IMR-90 (cell line): Measurements from ENCODE around the gene CHMP6. TPM values are rescaled to one million over a fixed set of nuclear protein-coding genes. Genes with fewer than 3 reads are reported as not detected.

Experiments
- ATAC-seq: fragments of 200-7000 bp; cut with Tn5 transposase; 2 replicates; pipeline ENCODE4 v1.9.1; 2020; ENCODE audit warnings: low read depth, mild to moderate bottlenecking, moderate library complexity
- BruUV-seq: library from RNA; stranded (reverse); fragments of 400-500 nt; replicated peaks from 2 replicates; lab custom pipeline; 2021; lab: Mats Ljungman, UMichigan
- CTCF ChIA-PET: fragments of 300-600 bp; formaldehyde crosslinking; extraction: SDS; loops from one replicate; lab custom pipeline; 2021; ENCODE audit warnings: antibody characterized with exemption; lab: Yijun Ruan, JAX
- POLR2A ChIA-PET: fragments of 300-600 bp; sonication (Branson Sonifier 250); formaldehyde crosslinking; loops from one replicate; lab custom pipeline; 2022; ENCODE audit warnings: antibody characterized with exemption; ENCODE audit not compliant: unreplicated experiment; lab: Charles Lee
- DNase-seq: peaks from one replicate; pipeline ENCODE4 v3.0.0; 2013
- H2AFZ ChIP-seq: replicated peaks from 2 replicates; pipeline ENCODE3; 2013; ENCODE audit warnings: low read length, mild to moderate bottlenecking; ENCODE audit not compliant: poor library complexity
- H2AK5ac ChIP-seq: 2 replicates; pipeline ENCODE4 v1.6.1; 2013; ENCODE audit warnings: low read depth, low read length, inconsistent platforms
- H2AK9ac ChIP-seq: replicated peaks from 2 replicates; pipeline ENCODE3; 2013; ENCODE audit warnings: mild to moderate bottlenecking, low read depth, low read length, moderate library complexity; ENCODE audit not compliant: poor library complexity
- H2BK120ac ChIP-seq: 2 replicates; pipeline ENCODE4 v1.6.1; 2013; ENCODE audit warnings: low read depth, low read length, inconsistent platforms
- H2BK15ac ChIP-seq: 3 replicates; pipeline ENCODE4 v1.6.1; 2013; ENCODE audit warnings: low read depth, low read length, inconsistent platforms
- H2BK20ac ChIP-seq: 2 replicates; pipeline ENCODE4 v1.6.1; 2013; ENCODE audit warnings: low read depth, mild to moderate bottlenecking, inconsistent platforms, low read length, moderate library complexity
- H2BK5ac ChIP-seq: 2 replicates; pipeline ENCODE4 v1.6.1; 2013; ENCODE audit warnings: mild to moderate bottlenecking, low read depth, low read length, inconsistent platforms; ENCODE audit not compliant: poor library complexity, severe bottlenecking
- H3K14ac ChIP-seq: replicated peaks from 2 replicates; pipeline ENCODE4 v1.6.1; 2013; ENCODE audit warnings: low read depth, low read length, inconsistent platforms
- H3K18ac ChIP-seq: 2 replicates; pipeline ENCODE4 v1.6.1; 2013; ENCODE audit warnings: low read depth, low read length, control low read depth
- H3K23ac ChIP-seq: 2 replicates; pipeline ENCODE4 v1.6.1; 2013; ENCODE audit warnings: low read depth, low read length, inconsistent platforms
- H3K27ac ChIP-seq: 2 replicates; pipeline ENCODE4 v1.5.1; 2013; ENCODE audit warnings: mild to moderate bottlenecking, control low read depth, low read length; ENCODE audit not compliant: insufficient read depth
- H3K27me3 ChIP-seq: 2 replicates; pipeline ENCODE4 v1.6.1; 2013; ENCODE audit warnings: low read length; ENCODE audit not compliant: control insufficient read depth, insufficient read depth
- H3K36me3 ChIP-seq: 2 replicates; pipeline ENCODE4 v1.6.1; 2013; ENCODE audit warnings: low read length, mixed read lengths; ENCODE audit not compliant: control insufficient read depth, insufficient read depth
- H3K4ac ChIP-seq: 2 replicates; pipeline ENCODE4 v1.6.1; 2013; ENCODE audit warnings: low read depth, low read length, inconsistent platforms
- H3K4me1 ChIP-seq: 2 replicates; pipeline ENCODE4 v1.6.1; 2013; ENCODE audit warnings: low read length, mixed read lengths; ENCODE audit not compliant: control insufficient read depth, insufficient read depth
- H3K4me2 ChIP-seq: 2 replicates; pipeline ENCODE4 v1.6.1; 2013; ENCODE audit warnings: low read depth, mild to moderate bottlenecking, control low read depth, low read length, moderate library complexity
- H3K4me3 ChIP-seq: 2 replicates; pipeline ENCODE4 v1.5.1; 2013; ENCODE audit warnings: low read depth, mild to moderate bottlenecking, control low read depth, low read length, moderate library complexity; ENCODE audit not compliant: insufficient read depth
- H3K56ac ChIP-seq: 2 replicates; pipeline ENCODE4 v1.6.1; 2013; ENCODE audit warnings: low read length, inconsistent platforms; ENCODE audit not compliant: insufficient read depth; ENCODE audit errors: extremely low read depth
- H3K79me1 ChIP-seq, 2 experiments: 2 replicates each; pipeline ENCODE4 v1.6.1; 2013; ENCODE audit warnings: low read length in 2 of 2, inconsistent platforms in 1 of 2, low read depth in 1 of 2
- H3K9ac ChIP-seq: 2 replicates; pipeline ENCODE4 v1.6.1; 2013; ENCODE audit warnings: low read depth, low read length, control low read depth
- H3K9me1 ChIP-seq: 2 replicates; pipeline ENCODE4 v1.6.1; 2013; ENCODE audit warnings: low read length, inconsistent platforms; ENCODE audit not compliant: insufficient read depth
- H3K9me3 ChIP-seq: 2 replicates; pipeline ENCODE4 v1.6.1; 2013; ENCODE audit warnings: low read length; ENCODE audit not compliant: control insufficient read depth, insufficient read depth
- H4K20me1 ChIP-seq: 2 replicates; pipeline ENCODE4 v1.6.1; 2013; ENCODE audit warnings: low read length, inconsistent platforms; ENCODE audit not compliant: insufficient read depth
- H4K5ac ChIP-seq: 2 replicates; pipeline ENCODE4 v1.6.1; 2013; ENCODE audit warnings: mild to moderate bottlenecking, low read depth, low read length, control low read depth
- H4K8ac ChIP-seq, 2 experiments: 2 replicates each; pipeline ENCODE4 v1.6.1; 2013; ENCODE audit warnings: low read depth in 2 of 2, low read length in 2 of 2, control low read depth in 1 of 2, inconsistent platforms in 1 of 2
- H4K91ac ChIP-seq: 2 replicates; pipeline ENCODE4 v1.6.1; 2013; ENCODE audit warnings: low read depth, low read length, inconsistent platforms; ENCODE audit not compliant: insufficient read depth
- CHD1 ChIP-seq: IDR thresholded peaks from 2 replicates; pipeline ENCODE4 v1.6.1; 2012; ENCODE audit warnings: low read depth, low read length, improper control_type of control experiment
- NFE2L2 ChIP-seq: fragments of 150-350 bp; IDR thresholded peaks from 2 replicates; pipeline ENCODE4 v1.6.1; 2016; ENCODE audit warnings: low read depth, mild to moderate bottlenecking, low read length
- POLR2A ChIP-seq: IDR thresholded peaks from 2 replicates; pipeline ENCODE4 v1.6.1; 2012; ENCODE audit warnings: mild to moderate bottlenecking, low read depth, low read length
- RCOR1 ChIP-seq: IDR thresholded peaks from 2 replicates; pipeline ENCODE4 v1.6.1; 2012; ENCODE audit warnings: mild to moderate bottlenecking, low read length, improper control_type of control experiment; ENCODE audit not compliant: insufficient replicate concordance
- SMC3 ChIP-seq: fragments of 150-350 bp; IDR thresholded peaks from 2 replicates; pipeline ENCODE4 v1.6.1; 2016; ENCODE audit warnings: low read depth, mild to moderate bottlenecking, antibody characterized with exemption, low read length, moderate library complexity
- WGBS, 2 experiments: methylation state at CpG; one replicate each; pipeline versions ENCODE4 v1.1.5 to v1.1.7; 2013; ENCODE audit warnings: missing lambda C conversion rate in 2 of 2; ENCODE audit not compliant: insufficient read length in 1 of 2; ENCODE audit errors: extremely low coverage in 2 of 2; 5-methylcytosine and 5-hydroxymethylcytosine counted together
- dilution Hi-C: fragments of 300-500 bp; cut with HindIII; formaldehyde crosslinking; loops from one replicate; pipeline ENCODE4 v1.14.3; 2018; ENCODE audit warnings: low sequenced_read_pairs; ENCODE audit not compliant: unreplicated experiment
- in situ Hi-C: fragments of 300-500 bp; cut with MboI; formaldehyde crosslinking; loops from 3 replicates; pipeline ENCODE4 v1.14.3; 2019; ENCODE audit warnings: low sequenced_read_pairs, inconsistent platforms, mixed read lengths
- intact Hi-C: fragments of 100-400 bp; cut with micrococcal nuclease; formaldehyde crosslinking; loops from 2 replicates; pipeline ENCODE4 v1.10.0; 2022
- polyA plus RNA-seq, 3 experiments: library from polyadenylated mRNA; depleted of rRNA; stranded (reverse); fragments of >200 nt; gene quantifications; 2 replicates each; pipeline ENCODE4 v1.2.3, GENCODE V29; 2012; ENCODE audit warnings: low replicate concordance in 1 of 3
- total RNA-seq: library from RNA; depleted of rRNA; stranded (reverse); fragments of >200 nt; gene quantifications from 2 replicates; pipeline ENCODE4 v1.2.3, GENCODE V29; 2012
- TF ChIP-seq, protein P1 (sequence below): fragments of 150-350 bp; IDR thresholded peaks from 2 replicates; pipeline ENCODE4 v1.6.1; 2017; ENCODE audit warnings: mild to moderate bottlenecking, antibody characterized with exemption, low read length, low read depth

The CHMP6 gene
- total and polyA plus RNA-seq, 2 of the 4 experiments (the other 2 are of a cell fraction) = 5.0 to 40.3 TPM

DNA sequence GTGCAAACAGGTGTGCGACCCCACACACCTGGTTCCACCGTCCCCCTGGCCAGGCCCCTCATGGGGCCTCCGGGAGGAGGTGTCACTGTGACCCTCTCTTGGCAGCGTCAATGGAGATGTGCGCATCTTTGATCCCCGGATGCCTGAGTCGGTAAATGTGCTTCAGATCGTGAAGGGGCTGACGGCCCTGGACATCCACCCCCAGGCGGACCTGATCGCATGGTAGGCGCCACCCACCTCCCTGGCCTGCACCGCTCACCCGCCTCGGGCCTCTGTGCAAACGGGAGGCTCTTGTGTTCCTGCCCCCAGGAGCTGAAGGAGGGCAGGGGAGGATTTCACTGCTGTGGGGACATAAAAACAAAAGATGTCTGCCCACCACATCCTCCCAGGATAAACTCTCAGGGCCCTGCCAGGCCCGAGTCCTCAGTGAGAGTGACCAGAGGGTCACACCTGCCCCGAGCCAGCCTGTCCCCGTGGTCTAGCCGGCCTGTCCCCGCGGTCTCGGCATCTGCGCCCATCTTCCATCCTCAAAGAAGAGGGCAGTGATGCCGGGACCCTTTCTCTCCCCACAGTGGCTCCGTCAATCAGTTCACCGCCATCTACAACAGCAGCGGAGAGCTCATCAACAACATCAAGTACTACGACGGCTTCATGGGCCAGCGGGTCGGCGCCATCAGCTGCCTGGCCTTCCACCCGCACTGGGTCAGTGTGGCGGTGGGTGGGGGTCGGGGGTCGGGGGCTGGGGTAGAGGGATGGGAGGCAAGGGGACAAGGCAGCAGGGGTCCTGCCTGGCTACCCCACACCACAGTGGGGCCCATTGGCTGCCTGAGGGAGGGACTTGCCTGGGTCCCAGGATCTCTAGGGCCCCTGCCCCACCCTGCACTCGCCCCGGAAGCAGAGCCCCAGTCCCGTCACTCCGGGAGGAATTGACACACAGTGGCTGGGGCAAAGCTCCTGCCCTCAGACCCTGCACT lies 29.0 kb upstream of the CHMP6 start:
- Histone ChIP-seq H3K27ac (no peak overlapping the region), H3K79me1 (no peaks in the 10 kb centered on the region), H3K27me3 (no peaks in the 10 kb centered on the region), H2AK9ac (peak overlapping the region; percentile 42), H2BK20ac (no peak overlapping the region), H3K4ac (no peak overlapping the region), H4K5ac (no peak overlapping the region), H3K4me3 (no peak overlapping the region), H3K14ac (no peak overlapping the region), H3K9ac (no peak overlapping the region), H4K91ac (no peak overlapping the region), H3K36me3 (peaks cover 3% of the 10 kb centered on the region; the same call in 1 of the 2 replicates), H2AK5ac (no peak overlapping the region), H3K4me2 (no peak overlapping the region), H3K18ac (no peak overlapping the region), H2BK120ac (no peak overlapping the region), H3K23ac (no peak overlapping the region), H3K9me3 (no peaks in the 10 kb centered on the region), H4K20me1 (no peaks in the 10 kb centered on the region), H3K56ac (no peak overlapping the region), H2AFZ (no peak overlapping the region), H2BK15ac (no peak overlapping the region), H3K4me1 (peaks cover 13% of the 10 kb centered on the region), H4K8ac (no peak overlapping the region), H2BK5ac (no peak overlapping the region), H3K9me1 (0 out of 2 replicates have a peak, but pooled peaks cover 7% of the 10 kb centered on the region)
- in situ Hi-C loops = no loop called here
- no peak for DNase-seq
- TF ChIP-seq NFE2L2 = no peak
- TF ChIP-seq SMC3 = no peak
- TF ChIP-seq POLR2A = no peak
- no peak for TF ChIP-seq CHD1
- TF ChIP-seq, protein P1, sequence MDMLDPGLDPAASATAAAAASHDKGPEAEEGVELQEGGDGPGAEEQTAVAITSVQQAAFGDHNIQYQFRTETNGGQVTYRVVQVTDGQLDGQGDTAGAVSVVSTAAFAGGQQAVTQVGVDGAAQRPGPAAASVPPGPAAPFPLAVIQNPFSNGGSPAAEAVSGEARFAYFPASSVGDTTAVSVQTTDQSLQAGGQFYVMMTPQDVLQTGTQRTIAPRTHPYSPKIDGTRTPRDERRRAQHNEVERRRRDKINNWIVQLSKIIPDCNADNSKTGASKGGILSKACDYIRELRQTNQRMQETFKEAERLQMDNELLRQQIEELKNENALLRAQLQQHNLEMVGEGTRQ = no peak
- no peak for TF ChIP-seq RCOR1
- CTCF ChIA-PET = no interaction called here
- intact Hi-C loops = no loop called here
- no TSS peak for BruUV-seq
- 86% methylated on average over 10 of the region's 41 CpGs; no CpG with 5 or more reads in 1 of the 2 experiments for WGBS, 2 experiments
- no peak for ATAC-seq
- POLR2A ChIA-PET = no interaction called here
- dilution Hi-C loops = no loop called here
